ENCODE measurements around the gene BTBD9. TPM values are rescaled to one million over a fixed set of nuclear protein-coding genes. Genes with fewer than 3 reads are reported as not detected.

BTBD9 gene
- total RNA-seq, 4 donors from 2014 or later, result 10.6 to 16.6 (median 15.1) TPM

DNA sequence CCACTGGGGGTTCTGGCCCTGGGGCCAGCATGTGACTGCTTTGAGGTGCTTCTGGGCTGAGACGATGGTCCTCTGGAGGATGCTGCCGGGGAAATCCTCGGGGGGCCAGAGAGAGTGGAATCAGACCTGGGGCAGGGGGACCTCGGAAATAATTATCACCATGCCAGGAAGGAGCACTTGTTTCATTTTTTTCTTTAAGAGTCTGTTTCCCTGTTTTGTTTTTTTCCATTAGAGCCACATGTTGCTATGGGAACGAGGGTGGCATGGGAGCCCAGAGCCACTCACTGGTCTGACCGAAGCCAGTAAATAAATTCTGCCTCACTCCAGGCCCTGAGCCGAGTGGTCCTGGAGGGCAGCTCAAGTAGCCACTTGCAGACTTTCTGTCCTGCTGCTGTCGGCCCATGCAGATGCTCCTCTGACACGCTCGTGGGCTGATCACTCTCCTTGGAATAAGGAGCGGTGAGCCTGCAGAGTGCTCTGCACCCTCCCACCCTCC, 455.1 kb downstream of the BTBD9 start:
- intact Hi-C loops (cut with DNase I; ENCODE audit: low total_unique reads), result no loop called here
- no peak overlapping the region for H3K4me3 ChIP-seq (ENCODE audit: low read depth, poor library complexity, severe bottlenecking)
- peak in 1 of 2 donors; percentile 56 for DNase-seq (ENCODE audit: low spot score in 2 of 2)
- TF ChIP-seq, protein P1, sequence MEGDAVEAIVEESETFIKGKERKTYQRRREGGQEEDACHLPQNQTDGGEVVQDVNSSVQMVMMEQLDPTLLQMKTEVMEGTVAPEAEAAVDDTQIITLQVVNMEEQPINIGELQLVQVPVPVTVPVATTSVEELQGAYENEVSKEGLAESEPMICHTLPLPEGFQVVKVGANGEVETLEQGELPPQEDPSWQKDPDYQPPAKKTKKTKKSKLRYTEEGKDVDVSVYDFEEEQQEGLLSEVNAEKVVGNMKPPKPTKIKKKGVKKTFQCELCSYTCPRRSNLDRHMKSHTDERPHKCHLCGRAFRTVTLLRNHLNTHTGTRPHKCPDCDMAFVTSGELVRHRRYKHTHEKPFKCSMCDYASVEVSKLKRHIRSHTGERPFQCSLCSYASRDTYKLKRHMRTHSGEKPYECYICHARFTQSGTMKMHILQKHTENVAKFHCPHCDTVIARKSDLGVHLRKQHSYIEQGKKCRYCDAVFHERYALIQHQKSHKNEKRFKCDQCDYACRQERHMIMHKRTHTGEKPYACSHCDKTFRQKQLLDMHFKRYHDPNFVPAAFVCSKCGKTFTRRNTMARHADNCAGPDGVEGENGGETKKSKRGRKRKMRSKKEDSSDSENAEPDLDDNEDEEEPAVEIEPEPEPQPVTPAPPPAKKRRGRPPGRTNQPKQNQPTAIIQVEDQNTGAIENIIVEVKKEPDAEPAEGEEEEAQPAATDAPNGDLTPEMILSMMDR (IDR thresholded peaks at IDR 0.05), result no peak
- TF ChIP-seq POLR2A (IDR thresholded peaks at IDR 0.05), result no peak
- 85 to 88% methylated on average over 11 of the region's 11 CpGs for WGBS, 2 donors

DNA sequence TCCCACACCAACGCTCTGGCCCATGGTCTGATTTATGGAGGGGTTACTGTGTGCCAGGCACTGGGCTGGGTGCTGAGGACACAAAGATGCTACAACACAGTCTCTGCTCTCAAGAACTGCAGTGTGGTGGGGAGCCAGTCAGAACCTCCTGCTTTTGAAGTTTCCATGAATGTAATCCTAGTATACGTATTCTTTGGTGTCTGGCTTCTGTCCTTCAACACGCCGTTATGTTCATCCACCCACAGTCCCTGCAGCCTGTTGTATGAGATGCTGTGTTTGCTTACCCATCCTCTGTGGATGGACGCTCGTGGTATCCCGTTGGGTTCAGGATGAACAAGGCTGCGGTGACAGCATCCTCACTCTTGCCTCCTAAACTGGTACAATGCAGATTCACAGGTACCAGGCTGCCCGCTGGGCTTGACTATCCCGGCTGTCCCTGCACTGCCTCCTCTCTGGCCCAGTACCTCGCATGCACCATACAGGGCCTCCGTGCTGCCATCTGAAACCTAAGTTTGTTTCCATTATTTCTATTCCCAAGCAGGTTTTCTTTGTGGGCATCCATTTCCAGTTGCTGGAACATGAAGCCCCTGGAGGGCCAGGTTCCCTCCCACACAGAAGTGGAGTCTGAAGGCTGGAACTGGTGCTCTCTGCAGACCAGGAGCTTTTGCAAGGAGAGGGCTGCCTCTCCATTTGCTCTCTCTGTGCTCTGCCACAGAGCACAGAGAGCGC, 455.7 kb downstream of the BTBD9 start:
- peak in 1 of 2 donors; percentile 60 for DNase-seq (ENCODE audit: low spot score in 2 of 2)
- H3K4me3 ChIP-seq (ENCODE audit: low read depth, poor library complexity, severe bottlenecking), result no peak overlapping the region
- 91 to 93% methylated on average over 13 of the region's 13 CpGs for WGBS, 2 donors
- intact Hi-C loops (cut with DNase I; ENCODE audit: low total_unique reads), result no loop called here
- TF ChIP-seq, protein P1 (IDR thresholded peaks at IDR 0.05), result no peak
- no peak for TF ChIP-seq POLR2A (IDR thresholded peaks at IDR 0.05)

DNA sequence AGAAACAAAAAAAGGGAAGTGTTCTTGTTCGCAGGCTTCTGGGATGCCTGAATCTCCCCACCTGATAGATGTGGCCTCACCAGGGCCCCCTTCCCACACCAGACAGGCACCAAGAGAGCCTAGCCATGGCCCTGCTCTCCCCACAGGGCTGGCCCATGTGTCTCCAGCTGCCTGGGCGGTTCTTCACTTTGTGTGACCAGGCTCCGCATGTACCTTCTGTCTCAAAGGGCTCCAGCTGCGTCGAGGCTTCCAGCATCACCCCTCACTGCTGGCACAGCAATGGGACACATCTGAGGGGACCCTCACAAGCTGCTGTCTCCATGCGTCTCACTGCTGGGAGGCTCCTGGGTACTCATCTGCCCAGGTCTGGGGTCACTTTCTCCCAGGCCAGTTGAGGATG, 457.3 kb downstream of the BTBD9 start:
- intact Hi-C loops (cut with DNase I; ENCODE audit: low total_unique reads), result no loop called here
- no peak overlapping the region for H3K4me3 ChIP-seq (ENCODE audit: low read depth, poor library complexity, severe bottlenecking)
- TF ChIP-seq, protein P1 (IDR thresholded peaks at IDR 0.05), result no peak
- TF ChIP-seq POLR2A (IDR thresholded peaks at IDR 0.05), result no peak
- peak in 1 of 2 donors; percentile 63 for DNase-seq (ENCODE audit: low spot score in 2 of 2)
- WGBS, 2 donors, result 93 to 98% methylated on average over 6 of the region's 6 CpGs

DNA sequence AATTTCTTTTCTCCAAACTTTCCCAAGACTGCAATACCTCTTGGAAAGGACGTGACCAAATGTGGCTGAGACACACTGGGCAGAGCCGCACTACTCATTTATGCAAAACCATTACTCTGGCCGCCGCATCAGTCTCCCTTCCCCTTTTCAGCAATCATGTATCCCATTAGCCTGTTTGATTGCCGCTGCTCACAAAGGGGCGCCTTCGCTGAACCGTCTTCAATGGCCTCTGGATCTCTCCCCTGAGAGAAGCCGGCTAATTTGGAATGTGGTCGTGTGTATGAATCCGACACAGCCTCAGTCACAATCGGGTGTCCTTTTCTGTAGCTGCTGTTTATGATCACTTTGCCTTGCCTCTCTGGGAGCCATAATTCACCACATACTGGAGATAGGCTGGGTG, 459.1 kb downstream of the BTBD9 start:
- intact Hi-C loops (cut with DNase I; ENCODE audit: low total_unique reads), result no loop called here
- TF ChIP-seq POLR2A (IDR thresholded peaks at IDR 0.05), result no peak
- TF ChIP-seq, protein P1 (IDR thresholded peaks at IDR 0.05), result no peak
- H3K4me3 ChIP-seq (ENCODE audit: low read depth, poor library complexity, severe bottlenecking), result no peak overlapping the region
- peak in 1 of 2 donors; percentile 53 for DNase-seq (ENCODE audit: low spot score in 2 of 2)
- 83 to 91% methylated on average over 12 of the region's 12 CpGs for WGBS, 2 donors

DNA sequence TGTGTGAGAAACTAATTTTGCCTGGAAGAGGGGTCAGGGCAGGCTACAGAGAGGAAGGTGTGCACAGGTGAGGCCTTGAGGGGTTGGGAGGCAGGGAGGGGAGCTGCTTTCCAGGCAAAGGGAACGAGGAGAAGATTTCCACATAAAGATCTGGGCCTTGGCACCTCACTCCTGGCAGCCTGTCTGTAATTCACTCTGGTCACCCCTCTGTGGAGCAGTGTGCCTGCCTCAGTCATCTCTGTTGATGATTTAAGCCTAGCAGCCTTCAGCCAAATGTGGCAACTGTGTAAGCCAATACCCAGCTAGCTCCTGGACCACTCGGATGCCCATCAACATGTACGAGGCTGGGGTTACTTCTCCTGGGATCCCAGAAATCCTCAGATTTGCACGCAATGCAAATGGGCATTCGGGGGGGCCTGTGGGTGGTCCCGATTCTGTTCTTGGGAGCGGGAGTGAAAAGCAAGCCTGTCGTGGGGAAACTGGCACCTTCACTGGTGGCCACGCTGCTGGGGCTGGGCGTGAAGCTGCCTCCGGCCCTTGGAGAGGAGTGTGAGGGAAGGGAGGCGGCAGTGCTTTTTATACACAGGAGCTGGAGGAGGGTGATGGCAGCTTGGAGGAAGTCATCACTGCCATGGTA, 459.8 kb downstream of the BTBD9 start:
- intact Hi-C loops (cut with DNase I; ENCODE audit: low total_unique reads), result no loop called here
- TF ChIP-seq, protein P1 (IDR thresholded peaks at IDR 0.05), result no peak
- TF ChIP-seq POLR2A (IDR thresholded peaks at IDR 0.05), result no peak
- no peak overlapping the region for H3K4me3 ChIP-seq (ENCODE audit: low read depth, poor library complexity, severe bottlenecking)
- 91% methylated on average over 12 of the region's 12 CpGs for WGBS, 2 donors
- peak in 1 of 2 donors; percentile 74 for DNase-seq (ENCODE audit: low spot score in 2 of 2)

Data from lower leg skin (tissue), 4 donors.